ENCODE results near the gene ALDOB.

The ALDOB gene

DNA sequence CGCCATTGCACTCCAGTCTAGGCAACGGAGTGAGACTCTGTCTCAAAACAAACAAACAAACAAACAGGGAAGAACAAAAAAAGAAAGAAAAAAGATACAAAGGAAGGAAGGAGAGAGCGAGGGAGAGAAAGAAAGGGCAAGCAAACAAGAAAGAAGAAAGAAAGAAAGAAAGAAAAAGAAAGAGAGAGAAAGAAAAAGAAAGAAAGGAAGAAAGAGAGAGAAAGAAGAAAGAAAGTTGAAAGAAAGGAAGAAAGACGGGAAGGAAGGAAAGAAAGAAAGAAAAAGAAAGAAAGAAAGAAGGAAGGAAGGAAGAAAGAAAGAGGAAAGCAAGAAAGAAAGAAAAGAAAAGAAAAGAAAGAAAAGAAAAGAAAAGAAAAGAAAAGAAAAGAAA, 13.1 kb upstream of the ALDOB start:
- H3K27ac ChIP-seq, result peak overlapping the region; percentile 47

DNA sequence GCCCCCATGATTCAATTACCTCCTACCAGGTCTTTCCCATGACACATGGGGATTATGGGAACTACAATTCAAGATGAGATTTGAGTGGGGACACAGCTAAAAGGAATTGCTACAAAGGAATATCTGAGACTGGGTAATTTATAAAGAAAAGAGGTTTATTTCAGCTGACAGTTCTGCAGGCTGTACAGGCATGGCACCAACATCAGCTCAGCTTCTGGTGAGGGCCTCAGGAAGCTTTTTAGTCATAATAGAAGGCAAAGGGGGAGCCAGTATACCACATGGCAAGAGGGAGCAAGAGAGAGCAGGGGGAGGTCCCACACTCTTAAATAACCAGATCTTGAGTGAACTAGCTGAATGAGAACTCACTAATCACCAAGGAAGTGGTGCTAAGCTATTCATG, 11.2 kb upstream of the ALDOB start:
- TF ChIP-seq, protein P1, sequence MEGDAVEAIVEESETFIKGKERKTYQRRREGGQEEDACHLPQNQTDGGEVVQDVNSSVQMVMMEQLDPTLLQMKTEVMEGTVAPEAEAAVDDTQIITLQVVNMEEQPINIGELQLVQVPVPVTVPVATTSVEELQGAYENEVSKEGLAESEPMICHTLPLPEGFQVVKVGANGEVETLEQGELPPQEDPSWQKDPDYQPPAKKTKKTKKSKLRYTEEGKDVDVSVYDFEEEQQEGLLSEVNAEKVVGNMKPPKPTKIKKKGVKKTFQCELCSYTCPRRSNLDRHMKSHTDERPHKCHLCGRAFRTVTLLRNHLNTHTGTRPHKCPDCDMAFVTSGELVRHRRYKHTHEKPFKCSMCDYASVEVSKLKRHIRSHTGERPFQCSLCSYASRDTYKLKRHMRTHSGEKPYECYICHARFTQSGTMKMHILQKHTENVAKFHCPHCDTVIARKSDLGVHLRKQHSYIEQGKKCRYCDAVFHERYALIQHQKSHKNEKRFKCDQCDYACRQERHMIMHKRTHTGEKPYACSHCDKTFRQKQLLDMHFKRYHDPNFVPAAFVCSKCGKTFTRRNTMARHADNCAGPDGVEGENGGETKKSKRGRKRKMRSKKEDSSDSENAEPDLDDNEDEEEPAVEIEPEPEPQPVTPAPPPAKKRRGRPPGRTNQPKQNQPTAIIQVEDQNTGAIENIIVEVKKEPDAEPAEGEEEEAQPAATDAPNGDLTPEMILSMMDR (conservative IDR thresholded peaks at IDR 0.05), result no peak

More for the DNA sequence above, 13.1 kb upstream of the ALDOB start:
- TF ChIP-seq, protein P1 (conservative IDR thresholded peaks at IDR 0.05), result no peak

DNA sequence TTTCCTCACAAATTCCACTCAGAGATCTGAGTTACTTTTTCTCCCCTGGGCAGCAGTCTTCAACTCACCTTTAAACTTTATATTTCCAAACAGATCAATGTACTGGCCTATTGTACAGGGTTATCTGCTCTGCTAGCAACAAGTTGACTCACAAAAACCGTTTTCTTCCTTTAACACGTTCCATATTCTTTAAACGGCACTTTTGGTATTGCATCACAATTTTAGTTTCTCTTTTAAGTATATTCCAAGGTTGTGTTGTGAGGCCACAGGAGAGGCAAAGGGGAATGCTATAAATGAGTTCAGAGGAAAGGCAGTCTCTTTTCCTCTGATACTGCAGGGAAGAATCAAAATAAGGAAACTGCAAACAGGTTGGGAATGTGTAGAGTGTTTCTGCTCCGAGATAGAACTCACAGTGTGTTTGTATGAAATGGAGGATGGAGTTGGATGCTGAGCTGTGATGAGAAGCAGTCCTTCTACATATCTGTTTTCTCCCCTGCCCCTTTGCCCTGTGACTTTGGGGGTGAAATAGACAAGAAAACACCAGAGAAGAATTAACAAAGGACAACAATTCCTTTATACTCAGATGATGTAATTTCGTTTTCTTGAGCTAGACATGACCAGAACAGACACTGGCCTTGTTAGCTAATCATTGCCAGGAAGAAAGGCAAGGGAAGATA, 9.9 kb upstream of the ALDOB start:
- no peak overlapping the region for H3K27ac ChIP-seq
- TF ChIP-seq, protein P1 (conservative IDR thresholded peaks at IDR 0.05), result no peak

More for the DNA sequence above, 11.2 kb upstream of the ALDOB start:
- H3K27ac ChIP-seq, result no peak overlapping the region

DNA sequence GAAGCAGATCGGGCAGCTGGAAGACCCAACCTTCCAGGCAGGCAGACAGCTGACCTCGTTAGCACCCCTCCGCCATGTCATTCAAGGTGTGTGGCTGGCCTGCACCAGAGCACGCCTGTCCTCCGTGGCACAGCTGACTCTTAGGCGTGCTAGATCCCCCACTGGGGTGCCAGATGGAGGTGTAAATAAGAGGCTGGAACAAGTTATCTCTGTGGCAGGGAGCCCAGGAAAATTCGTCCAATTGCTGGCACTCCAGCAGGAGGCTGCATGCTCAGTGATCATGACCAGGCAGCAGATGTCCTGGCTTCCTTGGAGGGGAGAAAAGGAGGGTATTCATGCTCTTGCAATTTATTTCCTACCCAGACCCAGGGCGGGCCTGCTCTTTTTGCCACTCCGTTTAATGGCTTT, 7.8 kb upstream of the ALDOB start:
- TF ChIP-seq, protein P1 (conservative IDR thresholded peaks at IDR 0.05), result no peak
- H3K27ac ChIP-seq, result no peak overlapping the region

DNA sequence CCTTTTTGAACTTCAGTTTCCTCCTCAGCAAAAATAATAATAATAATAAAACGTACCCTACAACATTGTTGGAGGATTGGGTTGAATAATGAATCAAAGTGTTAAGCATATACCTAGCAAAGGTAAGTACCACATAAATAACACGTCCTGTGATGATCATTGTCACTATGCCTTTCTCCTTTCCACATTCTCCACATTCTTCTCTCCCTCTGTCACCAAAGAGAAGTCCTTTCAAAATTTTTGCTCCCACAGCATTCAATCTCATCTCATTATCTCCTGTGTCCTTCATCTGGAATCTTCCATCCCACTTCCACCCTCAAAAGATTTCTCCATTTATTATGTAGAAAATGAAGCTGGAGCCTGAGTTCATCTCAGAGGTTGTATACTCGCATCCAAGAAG, 7.2 kb upstream of the ALDOB start:
- TF ChIP-seq, protein P1 (conservative IDR thresholded peaks at IDR 0.05), result no peak

DNA sequence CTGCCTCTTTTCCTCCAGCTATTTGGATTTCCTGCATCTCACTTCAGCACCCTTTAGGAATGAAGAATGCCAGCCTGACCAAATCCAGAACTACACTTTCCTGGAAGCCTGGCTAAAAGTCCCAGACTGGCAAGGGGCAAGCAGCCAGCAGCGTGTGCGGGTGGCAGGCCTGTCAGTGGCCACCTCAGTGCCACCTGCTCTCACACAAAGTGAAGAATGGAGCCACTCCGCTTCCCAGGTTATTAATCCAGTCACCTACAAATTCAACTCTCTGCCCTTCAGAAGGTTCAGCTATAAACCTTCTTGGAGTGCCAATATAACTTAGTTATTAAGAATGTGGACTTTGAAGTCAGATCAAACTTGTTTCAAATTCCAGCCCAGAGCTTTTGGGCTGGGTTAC, 6.7 kb upstream of the ALDOB start:
- TF ChIP-seq, protein P1 (conservative IDR thresholded peaks at IDR 0.05), result no peak
- no peak overlapping the region for H3K27ac ChIP-seq

More for the DNA sequence above, 7.2 kb upstream of the ALDOB start:
- no peak overlapping the region for H3K27ac ChIP-seq

DNA sequence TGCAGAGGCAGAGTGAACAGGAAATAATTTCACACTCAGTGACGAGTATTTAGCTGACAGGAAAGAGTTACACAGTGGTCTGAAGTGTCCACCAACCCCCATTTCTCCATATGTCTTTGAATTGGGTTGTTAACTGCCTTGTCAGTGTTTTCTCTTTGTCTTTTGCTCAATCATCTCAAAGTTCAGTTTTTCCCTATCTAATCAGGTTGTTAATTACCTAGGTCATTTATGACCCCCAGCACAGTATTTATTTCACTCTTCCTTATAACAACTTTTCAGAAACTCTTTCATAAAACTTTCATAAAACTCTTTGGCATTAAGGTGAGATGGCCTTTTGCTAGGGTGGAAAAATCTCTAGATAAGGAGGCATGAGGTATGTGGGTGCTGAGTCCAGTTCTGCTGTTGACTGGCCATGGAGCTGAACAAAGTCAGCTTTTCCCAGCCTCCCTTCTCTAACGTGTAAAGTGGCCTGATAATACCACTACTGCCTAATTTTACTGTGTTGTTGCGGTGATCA, 5.2 kb upstream of the ALDOB start:
- TF ChIP-seq, protein P1 (conservative IDR thresholded peaks at IDR 0.05), result no peak

More for the DNA sequence above, 5.2 kb upstream of the ALDOB start:
- no peak overlapping the region for H3K27ac ChIP-seq

Measured in VCaP (cell line).